GM20431 (cell line): ENCODE measurements around the gene NMNAT2.

Experiments used
- in situ Hi-C: fragments of 300-500 bp; cut with MseI, MboI; formaldehyde crosslinking; loops from one replicate; pipeline ENCODE4 v1.15.0; 2020; ENCODE audit warnings: low sequenced_read_pairs; ENCODE audit not compliant: unreplicated experiment

Gene NMNAT2

DNA sequence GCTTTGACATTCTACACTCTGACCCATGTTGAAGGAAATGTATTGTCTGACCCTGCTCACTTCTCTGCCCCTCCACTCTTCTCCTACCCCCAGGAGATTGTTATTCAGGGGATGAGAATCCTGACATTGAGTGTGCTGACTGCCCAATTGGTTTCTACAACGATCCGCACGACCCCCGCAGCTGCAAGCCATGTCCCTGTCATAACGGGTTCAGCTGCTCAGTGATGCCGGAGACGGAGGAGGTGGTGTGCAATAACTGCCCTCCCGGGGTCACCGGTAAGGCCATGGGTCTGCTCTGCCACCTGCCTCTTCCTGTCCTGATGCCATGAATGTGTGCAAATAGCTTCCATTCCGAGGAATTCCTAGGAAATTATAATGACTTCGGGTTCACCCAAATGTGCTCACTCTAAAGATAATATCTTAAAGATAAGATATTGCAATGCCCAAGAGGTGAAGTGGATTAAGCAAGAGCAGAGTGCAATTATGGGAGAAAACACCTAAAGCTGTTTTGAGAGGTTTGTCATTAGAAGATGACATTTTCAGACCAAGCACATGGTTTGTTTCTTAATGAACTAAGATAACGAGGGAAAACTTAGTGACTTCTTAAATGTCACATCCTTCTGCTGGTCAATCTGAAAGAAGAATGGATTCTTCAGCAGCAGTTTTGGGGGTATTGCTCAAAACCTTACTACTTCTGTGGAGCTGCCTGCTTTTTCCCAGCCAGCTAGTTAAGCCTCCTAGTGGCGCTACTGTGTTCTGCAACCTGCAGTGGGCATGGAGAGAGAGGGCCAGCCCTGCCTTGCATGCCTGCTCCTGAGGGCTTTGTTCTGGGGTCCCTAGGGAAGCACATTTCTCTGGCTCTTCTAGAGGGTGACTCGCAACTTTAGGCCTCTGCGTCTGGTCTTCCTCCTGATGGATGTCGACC, 190.5 kb downstream of the NMNAT2 start:
- in situ Hi-C loops: loop anchor here (25.0 kb wide), 1 partner anchor 265 kb away; the partner anchor contains the start of gene SHCBP1L

DNA sequence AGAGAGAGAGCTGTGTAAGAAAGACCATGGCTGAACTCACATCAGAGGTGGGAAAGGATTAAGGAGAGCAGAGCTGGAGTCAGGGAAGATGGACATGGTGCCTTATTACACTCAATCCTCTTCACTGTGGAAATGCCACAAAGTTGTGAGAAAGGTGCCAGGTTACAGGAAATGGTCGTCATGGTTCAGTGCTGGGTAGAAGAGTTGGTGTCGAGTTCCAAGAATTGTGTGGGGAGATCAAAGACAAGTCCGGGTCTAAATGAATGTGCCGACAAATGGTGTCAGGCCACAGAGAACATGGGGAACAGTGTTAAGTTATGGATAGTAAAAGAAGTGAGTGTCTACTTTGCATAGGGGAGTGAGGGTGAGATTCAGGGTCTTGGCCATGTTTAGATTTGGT, 191.2 kb downstream of the NMNAT2 start:
- in situ Hi-C loops: loop anchor here (25.0 kb wide), 1 partner anchor 265 kb away; the partner anchor contains the start of gene SHCBP1L

DNA sequence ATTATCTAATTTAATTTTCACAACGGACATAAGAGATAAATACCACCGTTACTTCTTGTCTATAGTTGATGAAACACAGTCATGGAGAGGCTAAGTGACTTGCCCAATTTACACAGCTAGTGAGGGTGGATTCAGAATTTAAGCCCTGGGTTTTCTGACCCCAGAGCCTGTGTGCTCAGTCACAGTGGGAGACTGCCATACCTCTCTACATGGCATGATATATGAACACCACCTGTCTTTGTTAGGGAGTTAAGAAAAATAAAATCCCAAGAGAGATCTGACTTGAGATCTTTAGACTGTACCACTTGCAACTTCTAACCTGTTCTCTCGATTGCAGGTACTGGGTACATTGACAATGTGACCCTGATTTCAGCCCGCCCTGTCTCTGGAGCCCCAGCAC, 191.8 kb downstream of the NMNAT2 start:
- in situ Hi-C loops: loop anchor here (25.0 kb wide), 1 partner anchor 264 kb away; the partner anchor contains the start of gene SHCBP1L

GRCh38 chr1:183223467-183223866, 194.7 kb downstream of the NMNAT2 start:
- in situ Hi-C loops: no loop called here

DNA sequence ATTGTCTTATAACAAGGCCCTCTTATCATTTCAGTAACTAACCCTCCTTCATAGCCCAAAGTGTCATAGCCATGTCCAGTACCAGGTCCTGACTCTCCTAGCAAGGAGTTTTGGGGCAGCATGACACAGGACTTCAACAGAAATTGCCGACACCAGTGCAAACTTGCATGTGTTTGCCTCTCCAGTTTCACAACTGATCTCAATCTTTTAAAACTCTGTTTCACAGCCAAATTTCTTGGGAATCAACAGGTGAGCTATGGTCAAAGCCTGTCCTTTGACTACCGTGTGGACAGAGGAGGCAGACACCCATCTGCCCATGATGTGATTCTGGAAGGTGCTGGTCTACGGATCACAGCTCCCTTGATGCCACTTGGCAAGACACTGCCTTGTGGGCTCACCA, 195.3 kb downstream of the NMNAT2 start:
- in situ Hi-C loops: no loop called here

GRCh38 chr1:183219616-183220009, 198.6 kb downstream of the NMNAT2 start:
- in situ Hi-C loops: no loop called here

DNA sequence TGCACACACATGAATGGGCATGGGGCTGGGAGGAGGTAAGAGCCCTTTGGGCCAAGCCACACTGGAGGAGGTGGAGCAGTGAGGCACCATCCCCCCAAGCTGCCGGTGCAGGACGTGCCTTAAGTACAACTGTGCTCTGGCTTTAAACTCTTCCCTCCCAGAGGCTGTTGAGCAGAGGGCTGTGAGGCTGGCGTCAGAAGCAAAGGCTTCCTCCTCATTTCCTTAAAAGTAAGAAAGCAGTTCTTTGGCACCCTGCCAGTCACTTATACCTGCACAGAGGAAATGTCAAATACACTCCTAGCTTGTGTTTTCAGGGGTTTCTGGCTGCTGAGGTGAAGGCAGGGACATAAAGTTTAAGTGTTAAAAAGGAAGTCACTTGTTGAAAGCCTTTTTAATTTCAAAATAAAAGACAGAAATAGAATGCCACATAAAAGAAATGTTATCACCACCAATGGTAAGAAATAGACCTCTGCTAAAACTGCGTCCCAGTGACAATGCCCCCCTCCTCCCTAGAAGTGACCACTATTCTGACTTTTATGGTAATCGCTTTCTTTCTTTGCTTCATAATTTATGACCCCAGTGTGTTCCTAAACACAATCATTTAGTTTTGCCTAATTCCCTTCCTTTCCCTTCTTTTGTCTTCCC, 199.1 kb downstream of the NMNAT2 start:
- in situ Hi-C loops: no loop called here

- in situ Hi-C loops: no loop called here
Measured at GRCh38 chr1:183218027-183218618, 200.1 kb downstream of the NMNAT2 start.

DNA sequence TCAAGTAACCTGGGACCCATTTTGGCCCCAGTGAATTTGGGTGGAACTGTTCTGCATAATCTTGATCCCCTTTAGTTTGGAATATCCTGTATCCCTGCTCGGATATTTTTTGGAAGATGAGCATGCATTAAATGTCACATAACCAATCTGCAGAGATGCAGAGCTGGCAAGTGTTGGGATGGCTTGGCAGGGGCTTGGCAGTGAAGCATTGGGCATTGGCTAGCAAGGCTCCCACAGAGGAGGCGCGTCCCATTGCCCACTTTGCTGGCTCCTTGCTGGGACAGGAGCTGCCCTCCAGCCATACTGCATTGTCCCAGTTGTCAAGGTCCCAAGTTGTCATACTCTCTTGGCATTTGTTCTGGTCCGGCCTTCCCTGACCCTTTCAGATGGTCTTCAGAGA, 202.2 kb downstream of the NMNAT2 start:
- in situ Hi-C loops: no loop called here

DNA sequence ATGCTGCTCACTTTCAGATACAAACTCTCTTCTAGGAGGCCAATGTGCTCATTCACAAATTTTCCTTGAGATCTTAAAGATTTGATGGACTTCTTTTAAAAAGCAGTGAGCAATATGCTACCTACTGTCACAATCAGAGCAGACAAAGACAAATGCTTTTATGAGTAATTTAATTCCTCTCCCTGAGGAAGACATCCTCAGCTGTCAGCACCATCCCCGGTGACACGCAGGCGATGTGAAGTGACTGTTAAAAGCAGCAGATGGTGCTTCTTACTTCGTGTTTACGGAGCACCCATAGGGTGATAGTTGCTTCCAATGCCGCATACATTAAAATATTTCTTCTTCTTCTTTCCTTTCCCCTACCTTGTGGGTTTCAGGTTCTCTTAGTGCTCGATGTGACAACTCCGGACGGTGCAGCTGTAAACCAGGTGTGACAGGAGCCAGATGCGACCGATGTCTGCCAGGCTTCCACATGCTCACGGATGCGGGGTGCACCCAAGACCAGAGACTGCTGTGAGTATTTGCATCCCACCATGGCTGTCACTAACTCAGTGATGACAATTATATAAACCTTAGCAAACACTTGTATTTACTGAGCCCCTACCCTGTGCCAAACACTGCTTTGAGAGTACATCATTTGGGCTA, 203.0 kb downstream of the NMNAT2 start:
- in situ Hi-C loops: no loop called here

DNA sequence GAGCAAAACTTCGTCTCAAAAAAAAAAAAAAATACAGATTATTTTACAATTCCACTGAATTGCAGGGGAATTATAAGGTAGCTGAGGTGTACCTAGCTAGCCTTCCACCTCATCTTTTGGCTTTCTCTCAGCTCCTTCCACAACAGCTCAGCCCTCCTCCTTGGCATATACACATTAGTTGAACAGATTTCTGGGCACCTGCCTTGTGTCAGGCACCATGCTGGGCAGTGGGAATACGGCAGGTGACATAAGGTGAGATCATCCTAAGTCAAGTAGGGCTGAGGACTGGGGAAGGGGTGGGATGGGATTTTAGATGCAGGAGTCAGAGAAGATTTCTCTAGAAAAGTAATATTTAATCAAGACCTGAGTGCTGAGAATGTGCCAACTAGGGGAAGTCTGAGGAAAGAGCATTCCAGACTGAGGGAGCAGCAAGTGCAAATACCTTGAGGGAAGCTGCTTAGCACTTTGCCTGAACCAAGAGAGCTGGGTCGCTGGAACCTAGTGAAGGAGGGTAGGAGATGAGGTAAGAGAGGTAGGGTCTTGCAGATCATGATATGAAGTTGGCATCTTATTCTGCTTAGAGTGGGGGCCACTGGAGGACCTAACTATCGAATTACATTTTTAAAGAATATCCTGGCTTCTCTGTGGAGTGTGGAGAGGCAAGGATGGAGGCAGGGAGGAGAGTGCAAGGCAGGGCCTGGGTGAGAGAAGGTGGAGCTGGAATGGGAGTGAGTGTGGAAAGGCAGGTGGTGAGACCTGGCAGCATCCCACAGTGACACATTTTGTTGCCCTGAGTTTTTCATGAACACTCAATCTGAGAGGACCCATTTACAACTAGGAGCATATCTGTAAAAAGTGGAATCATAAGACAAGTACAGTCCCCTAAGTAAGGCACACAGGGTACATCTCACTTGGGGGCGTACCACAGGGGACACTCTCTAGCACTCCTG, 203.9 kb downstream of the NMNAT2 start:
- in situ Hi-C loops: no loop called here

GRCh38 chr1:183212870-183213269, 205.3 kb downstream of the NMNAT2 start:
- in situ Hi-C loops: no loop called here

DNA sequence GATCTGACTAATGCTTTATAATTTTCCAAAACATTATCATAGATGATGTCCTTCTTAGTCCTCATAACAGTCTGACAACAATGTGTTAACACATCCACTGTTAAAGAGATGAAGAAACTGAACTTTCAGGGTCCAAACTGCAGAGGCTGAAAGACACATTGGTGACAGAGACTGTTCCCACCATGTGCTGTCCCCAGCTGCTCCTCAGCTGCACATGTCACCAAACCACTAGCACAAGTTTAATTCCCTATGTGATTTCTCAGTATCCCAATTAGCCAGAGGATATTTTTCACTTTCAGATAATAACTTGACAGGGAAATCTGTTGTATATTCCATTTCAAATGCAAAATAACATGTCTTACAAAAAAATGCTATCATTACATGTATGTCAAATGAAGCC, 207.5 kb downstream of the NMNAT2 start:
- in situ Hi-C loops: no loop called here

GRCh38 chr1:183209533-183210158, 208.5 kb downstream of the NMNAT2 start:
- in situ Hi-C loops: no loop called here

DNA sequence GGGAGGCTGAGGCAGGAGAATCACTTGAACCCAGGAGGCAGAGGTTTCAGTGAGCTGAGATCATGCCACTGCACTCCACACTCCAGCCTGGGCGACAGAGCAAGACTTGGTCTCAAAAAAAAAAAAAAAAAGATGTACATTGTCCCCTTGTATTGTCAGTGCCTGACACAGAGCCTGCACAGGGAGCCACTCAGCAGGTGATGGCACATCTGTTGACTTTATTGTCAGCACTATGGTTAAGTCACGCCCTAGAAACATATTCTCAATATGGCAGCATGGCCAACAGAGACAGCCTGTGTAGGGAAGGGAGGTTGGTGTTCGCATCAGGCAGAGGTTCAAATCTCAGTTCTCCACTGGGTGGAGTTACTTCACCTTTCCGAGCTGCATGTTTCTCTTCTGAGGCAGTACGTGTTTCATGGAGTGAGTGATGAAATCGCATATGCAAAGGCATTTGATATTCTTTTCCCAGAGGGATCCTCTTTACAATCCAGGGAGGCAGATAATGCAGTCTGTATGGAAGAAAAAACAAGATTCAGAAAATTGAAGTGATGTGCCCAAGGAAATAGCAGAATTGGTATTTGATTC, 211.6 kb downstream of the NMNAT2 start:
- in situ Hi-C loops: no loop called here

DNA sequence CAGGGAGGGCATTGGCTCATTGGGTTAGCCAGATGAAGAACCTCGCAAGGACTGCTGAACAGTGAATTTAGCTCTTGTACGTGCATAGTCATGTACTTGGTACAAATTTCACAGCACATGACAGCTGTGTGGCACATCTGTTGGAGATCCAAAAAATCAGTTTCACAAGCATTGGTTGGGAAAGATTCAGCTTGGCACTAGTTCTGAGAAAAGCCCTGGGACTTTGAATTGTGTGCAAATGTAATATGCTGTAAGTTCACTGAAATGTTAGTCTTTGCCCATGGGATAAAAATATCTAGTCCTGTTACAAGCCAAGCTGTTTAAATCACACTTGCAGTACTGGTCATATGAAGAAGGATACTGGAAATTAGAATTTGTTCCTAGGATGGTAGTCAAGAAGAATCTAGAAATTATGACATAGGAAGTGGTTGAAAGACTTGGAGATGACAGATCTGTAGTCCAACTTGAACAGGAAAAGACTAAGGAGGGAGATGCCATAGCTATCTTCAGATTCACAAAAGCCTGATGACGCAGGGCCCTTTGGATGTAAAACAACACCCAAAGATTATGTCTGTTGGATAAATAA, 212.9 kb downstream of the NMNAT2 start:
- in situ Hi-C loops: no loop called here

GRCh38 chr1:183203094-183203493, 215.1 kb downstream of the NMNAT2 start:
- in situ Hi-C loops: no loop called here

DNA sequence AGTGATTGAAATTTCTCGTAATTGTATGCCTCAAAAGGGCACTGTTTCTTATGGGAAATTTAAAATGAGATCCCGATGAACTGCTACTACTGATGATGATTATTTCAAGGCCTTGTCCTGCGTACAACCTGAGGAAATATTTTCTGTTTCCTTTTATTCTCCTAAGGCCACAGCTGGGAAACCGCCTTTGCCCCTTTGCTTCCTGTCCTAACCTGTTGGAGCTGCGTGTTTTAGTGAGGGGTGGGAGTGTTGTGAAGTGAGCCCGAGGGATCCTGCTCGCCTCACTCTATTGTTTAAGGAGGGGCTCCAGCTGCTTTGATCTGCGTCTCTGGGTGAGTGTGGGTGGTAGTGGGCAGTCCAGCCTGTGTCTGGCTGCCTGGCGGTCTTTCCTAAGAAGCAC, 217.7 kb downstream of the NMNAT2 start:
- in situ Hi-C loops: no loop called here
